Esophagus squamous epithelium (tissue), 4 donors: ENCODE data around the gene CTSW.

Experiments used
- CTCF ChIP-seq, 6 experiments: fragments of 450-650 bp in 4 of 6; fragments of 200-600 bp in 2 of 6; sonication (generic) in 2 of 6; IDR thresholded peaks; one replicate each; pipeline ENCODE4 v1.5.1; 2016 to 2019; ENCODE audit warnings: antibody characterized with exemption in 6 of 6, mild to moderate bottlenecking in 4 of 6, moderate library complexity in 4 of 6
- POLR2A ChIP-seq, 4 donors: fragments of 450-650 bp; IDR thresholded peaks; one replicate each; pipeline ENCODE4 v1.6.1; 2017; ENCODE audit warnings: antibody characterized with exemption in 4 of 4, mild to moderate bottlenecking in 4 of 4, moderate library complexity in 3 of 4

- TF ChIP-seq CTCF (IDR thresholded peaks at IDR 0.05), result no peak
- TF ChIP-seq POLR2A (IDR thresholded peaks at IDR 0.05), result no peak
These were observed 52.3 kb downstream of the CTSW start for GRCh38 chr11:65931773-65932557.
